RPMI8226 (cell line): ENCODE data around the gene TNXB.
A peak's percentile ranks its signal among the peaks of the same experiment; 100 is the strongest.
"Not testable (repeated sequence)": the region's sequence is repeated elsewhere in the genome, so short reads cannot be mapped to it uniquely, and the experiment has no call there.

ENCODE experiments used
- DNase-seq: peaks from one replicate; pipeline ENCODE4 v3.0.0-alpha.2; 2015

TNXB gene

DNA sequence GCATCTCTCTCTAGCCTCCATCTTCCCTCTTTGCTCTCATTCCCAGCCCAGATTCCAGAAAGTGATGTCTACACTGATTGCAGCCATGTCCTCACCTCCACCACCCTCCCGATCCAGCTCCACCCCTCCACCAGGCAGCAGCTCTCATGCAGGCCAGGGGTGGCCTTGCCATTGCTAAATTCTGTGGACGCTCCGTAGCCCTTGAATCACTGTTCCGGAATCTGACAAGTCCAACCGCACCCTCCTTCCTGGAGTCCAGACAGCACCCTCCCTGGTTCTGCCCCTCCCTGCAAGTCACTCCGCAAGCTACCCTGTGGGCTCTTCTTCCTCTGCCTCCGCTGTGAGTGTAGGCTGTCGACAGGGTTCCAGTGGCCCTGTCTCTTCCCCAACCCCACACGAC is 26.2 kb downstream of the TNXB start:
- DNase-seq: no peak

DNA sequence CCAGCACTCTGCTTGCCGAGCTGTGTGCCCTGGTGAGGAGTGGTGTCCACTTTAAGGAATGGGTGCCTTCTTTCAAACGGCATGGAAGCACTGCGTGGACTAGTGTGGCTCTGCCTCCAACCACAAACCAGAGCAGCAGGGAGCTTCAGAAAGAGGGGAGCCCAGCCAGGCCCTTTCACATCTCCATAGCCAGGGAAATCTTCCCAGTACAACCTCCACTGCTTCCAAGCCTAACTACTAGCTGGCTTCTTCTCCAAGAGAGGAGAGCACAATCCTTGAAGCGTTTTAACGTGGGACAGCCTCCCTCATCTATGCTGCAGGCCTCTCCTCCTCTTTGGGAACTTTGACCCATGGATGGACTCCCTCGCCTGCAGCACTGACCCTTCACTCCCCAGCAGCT is 26.7 kb downstream of the TNXB start:
- no peak for DNase-seq

DNA sequence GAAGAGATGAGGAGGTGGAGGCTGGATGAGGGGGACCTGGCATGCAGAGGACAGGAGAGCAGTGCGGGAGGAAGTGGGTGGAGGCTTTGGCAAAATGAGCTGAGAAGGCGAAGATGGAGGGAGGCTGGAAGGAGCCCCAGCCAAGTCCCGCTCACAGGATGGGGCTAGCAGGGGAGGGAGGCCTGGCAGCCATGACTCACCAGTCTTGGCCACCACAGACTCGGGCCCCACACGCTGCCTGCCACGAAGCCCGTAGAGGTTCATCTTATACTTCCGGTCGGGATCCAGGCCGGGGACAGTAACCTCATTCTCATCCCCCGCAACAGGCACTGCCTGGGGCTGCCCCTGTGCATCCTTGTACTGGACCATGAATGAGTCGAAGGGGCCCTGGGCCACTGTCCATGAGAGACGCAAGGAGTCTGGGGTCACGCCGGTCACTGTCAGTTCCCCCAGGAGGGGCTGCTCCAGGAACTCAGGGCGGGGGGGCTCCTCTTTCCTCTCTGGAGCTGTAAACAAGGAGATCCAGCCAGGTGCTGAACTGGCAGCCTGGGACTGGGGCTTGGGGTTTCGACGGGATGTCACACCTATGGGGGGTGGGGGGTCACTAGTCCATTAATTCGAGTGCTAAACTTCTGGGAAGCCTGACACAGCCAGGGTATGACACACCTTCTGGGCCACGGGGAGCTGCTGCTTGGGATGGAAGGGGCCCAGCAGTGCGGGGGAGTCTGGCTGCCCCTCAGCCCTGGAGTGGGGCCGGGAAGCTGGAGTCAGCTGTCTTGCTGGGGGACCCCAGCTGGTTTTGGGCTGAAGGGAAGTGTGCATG is 27.8 kb downstream of the TNXB start:
- DNase-seq: peak; percentile 68

GRCh38 chr6:32079566-32080290 is 29.4 kb downstream of the TNXB start:
- no peak for DNase-seq

DNA sequence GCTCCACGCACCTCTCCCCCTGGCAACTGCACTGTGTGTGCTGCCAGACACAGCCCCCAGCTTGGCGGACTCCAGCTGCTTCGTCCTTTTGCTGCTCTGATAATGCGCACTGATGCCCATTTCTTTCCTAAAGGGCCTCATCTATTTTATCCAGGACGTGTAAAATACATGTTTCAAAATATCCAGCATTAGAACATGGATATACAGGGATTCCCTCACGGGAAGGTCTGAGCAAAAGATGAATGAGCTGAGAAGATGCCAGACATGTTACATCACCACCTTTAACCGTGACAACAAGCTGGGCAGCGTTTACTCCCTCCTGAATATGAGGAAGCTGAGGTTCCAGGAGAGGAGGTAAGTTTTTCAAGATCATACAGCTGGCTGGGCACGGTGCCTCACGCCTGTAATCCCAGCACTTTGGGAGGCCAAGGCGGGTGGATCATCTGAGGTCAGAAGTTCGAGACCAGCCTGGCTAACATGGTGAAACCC is 32.8 kb downstream of the TNXB start:
- DNase-seq: no peak

GRCh38 chr6:32075781-32076180 is 33.4 kb downstream of the TNXB start:
- no peak for DNase-seq

- DNase-seq: no peak
Measured at GRCh38 chr6:32074996-32075532, 34.1 kb downstream of the TNXB start.

- DNase-seq: no peak
Measured at GRCh38 chr6:32073613-32074012, 35.5 kb downstream of the TNXB start.

GRCh38 chr6:32073101-32073500 is 36.0 kb downstream of the TNXB start:
- DNase-seq: no peak

GRCh38 chr6:32070814-32071543 is 38.2 kb downstream of the TNXB start:
- no peak for DNase-seq

- no peak for DNase-seq
Measured at GRCh38 chr6:32069878-32070515, 39.1 kb downstream of the TNXB start.

DNA sequence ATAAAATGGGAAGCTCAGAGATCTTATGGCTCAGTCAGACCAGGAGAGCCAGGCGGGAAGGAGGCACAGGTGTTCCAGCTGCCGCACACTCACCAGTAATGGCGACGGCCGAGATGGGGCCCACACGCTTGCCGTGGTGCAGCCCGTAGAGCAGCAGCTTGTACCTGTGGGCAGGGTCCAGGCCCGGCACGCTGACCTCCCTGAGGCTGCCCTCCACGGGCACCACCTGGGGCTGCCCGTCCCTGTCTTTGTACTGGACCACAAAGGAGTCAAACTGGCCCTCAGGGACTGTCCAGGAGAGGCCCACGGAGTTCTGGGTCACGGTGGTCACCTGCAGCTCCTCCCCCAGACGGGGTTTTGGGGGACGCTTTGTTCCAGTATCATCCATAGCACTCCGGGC is 39.7 kb downstream of the TNXB start:
- DNase-seq: no peak

GRCh38 chr6:32068867-32069266 is 40.3 kb downstream of the TNXB start:
- DNase-seq: no peak

DNA sequence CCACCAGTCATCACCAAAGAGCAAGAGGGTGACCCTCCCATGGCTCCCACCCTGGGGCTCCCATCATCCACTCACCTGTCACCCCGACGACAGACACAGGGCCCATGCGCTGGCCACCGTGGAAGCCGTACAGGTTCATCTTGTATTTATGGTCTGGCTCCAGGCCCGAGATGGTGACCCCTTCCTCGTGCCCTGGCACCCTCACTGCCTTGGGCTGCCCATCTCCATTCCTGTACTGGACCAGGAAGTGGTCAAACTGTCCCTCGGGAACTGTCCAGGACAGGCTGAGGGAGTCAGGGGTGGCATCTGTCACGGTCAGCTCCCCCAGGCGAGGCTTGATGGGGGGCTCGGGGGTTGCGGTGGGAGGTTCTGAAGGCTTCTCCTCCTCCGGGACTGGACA is 40.8 kb downstream of the TNXB start:
- DNase-seq: not testable (repeated sequence)

GRCh38 chr6:32067521-32067920 is 41.6 kb downstream of the TNXB start:
- not testable (repeated sequence) for DNase-seq

- no peak for DNase-seq
Measured at GRCh38 chr6:32064706-32065105, 44.4 kb downstream of the TNXB start.

DNA sequence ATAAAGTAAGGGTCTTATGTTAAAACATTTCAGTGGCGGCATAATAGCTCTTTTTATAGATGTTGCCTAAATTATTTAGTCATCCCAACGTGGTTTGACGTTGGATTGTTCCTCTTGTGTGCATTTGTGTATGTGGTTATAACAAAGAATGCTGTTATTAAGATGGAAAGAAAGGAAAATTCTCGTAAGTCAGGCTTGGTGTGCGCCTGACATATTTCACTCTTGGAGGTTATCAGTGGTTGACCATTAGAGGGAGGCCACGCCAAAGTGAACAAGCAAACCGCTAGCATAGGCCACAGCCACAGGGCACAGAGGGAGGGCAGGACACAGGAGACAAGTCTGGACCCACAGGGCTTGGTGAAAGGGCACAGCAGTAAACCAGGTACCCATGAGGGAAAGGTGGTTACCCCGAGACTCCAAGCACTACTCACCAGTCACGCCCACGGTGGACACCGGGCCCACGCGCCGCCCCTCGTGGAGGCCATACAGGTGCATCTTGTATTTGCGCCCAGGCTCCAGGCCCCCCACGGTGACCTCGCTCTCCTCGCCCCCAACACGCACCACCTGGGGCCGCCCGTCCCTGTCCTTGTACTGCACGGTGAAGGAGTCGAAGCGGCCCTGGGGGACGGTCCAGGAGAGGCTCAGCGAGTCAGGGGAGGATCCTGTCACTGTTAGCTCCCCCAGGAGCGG is 48.0 kb downstream of the TNXB start:
- DNase-seq: no peak

DNA sequence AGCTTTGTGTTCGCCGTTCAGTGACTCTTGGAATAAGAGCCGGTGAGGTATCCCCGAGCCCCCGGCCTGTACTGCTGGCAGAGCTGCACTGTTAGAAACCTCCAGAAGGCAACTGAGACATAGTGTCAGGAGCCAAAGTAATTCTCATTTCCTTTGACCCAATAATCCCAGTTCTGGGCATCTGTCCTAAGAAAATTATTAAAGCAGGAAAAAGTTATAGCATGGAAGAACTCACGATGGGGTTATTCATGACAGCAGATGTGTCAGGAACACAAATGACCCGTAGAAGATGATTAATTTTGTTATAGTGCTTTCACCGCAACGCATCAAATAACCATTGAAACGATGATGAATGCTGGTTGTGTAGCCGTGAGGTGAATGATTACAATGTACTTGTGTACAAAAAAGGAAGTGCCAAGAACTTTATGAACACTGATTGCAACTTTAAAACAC is 50.6 kb downstream of the TNXB start:
- DNase-seq: no peak

DNA sequence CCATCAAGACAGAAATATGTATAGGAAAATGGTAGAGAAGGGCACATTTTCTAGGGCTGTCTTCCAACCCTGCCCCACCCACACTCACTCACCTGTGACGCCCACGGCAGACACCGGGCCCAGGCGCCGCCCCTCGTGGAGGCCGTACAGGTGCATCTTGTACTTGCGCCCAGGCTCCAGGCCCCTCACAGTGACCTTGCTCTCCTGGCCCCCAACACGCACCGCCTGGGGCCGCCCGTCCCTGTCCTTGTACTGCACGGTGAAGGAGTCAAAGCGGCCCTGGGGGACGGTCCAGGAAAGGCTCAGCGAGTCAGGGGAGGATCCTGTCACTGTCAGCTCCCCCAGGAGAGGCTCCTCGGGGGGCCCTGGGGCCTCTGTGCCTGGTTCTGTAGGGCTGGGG is 51.2 kb downstream of the TNXB start:
- no peak for DNase-seq

DNA sequence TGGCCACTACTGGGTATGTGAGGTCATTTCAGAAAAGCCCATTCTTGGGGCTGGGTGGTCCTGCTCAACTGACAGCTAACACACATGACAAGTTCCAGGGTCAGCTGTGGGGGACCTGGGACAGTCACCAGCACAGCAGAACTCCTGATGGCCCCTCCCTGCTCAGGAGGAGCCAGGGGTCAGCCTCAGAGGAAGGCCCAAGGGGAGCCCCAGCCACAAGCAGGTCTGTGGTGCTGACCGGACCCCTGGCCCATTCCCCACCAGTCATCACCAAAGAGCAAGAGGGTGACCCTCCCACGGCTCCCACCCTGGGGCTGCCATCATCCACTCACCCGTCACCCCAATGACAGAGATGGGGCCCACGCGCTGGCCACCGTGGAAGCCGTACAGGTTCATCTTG is 52.9 kb downstream of the TNXB start:
- DNase-seq: no peak

- DNase-seq: not testable (repeated sequence)
Measured at GRCh38 chr6:32055756-32056155, 53.4 kb downstream of the TNXB start.

DNA sequence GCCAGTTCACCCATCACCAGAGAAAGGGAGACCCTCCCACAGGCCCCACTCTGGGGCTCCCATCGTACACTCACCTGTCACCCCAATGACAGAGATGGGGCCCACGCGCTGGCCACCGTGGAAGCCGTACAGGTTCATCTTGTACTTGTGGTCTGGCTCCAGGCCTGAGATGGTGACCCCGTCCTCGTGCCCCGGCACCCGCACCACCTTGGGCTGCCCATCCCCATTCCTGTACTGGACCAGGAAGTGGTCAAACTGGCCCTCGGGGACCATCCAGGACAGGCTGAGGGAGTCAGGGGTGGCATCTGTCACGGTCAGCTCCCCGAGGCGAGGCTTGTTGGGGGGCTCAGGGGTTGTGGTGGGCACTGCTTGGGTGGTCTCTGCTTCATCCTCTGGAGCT is 55.8 kb downstream of the TNXB start:
- DNase-seq: not testable (repeated sequence)
